Measurements from ENCODE around the gene MTRF1L. TPM values are rescaled to one million over a fixed set of nuclear protein-coding genes. Genes with fewer than 3 reads are reported as not detected.
A peak's percentile ranks its signal among the peaks of the same experiment; 100 is the strongest.

Gene MTRF1L, protein sequence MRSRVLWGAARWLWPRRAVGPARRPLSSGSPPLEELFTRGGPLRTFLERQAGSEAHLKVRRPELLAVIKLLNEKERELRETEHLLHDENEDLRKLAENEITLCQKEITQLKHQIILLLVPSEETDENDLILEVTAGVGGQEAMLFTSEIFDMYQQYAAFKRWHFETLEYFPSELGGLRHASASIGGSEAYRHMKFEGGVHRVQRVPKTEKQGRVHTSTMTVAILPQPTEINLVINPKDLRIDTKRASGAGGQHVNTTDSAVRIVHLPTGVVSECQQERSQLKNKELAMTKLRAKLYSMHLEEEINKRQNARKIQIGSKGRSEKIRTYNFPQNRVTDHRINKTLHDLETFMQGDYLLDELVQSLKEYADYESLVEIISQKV
- total RNA-seq: 10 to 100 TPM; 17.3 to 18.7 TPM
- 18.1 TPM for polyA plus RNA-seq (2013, experiment 1 of 2)
- polyA plus RNA-seq (2013, experiment 2 of 2): 16.2 TPM
- long read RNA-seq, experiment 1, partial matches to known transcripts: 2 of 8 reads
- long read RNA-seq, experiment 1, other reads (novel, unspliced or antisense): 5 of 8 reads
- long read RNA-seq, experiment 2, transcript MTRF1L-203 (7 exons, 3,676 nt): major isoform, 17 of 50 reads
- long read RNA-seq, experiment 2, transcript MTRF1L-202 (6 exons, 3,539 nt): minor isoform, 5 of 50 reads
- long read RNA-seq, experiment 2, partial matches to known transcripts: 5 of 50 reads
- long read RNA-seq, experiment 2, other reads (novel, unspliced or antisense): 13 of 50 reads
- long read RNA-seq, experiment 3, transcript MTRF1L-203 (7 exons, 3,676 nt): major isoform, 23 of 92 reads
- long read RNA-seq, experiment 3, transcript MTRF1L-208 (7 exons, 3,651 nt): minor isoform, 19 of 92 reads
- long read RNA-seq, experiment 3, transcript MTRF1L-202 (6 exons, 3,539 nt): minor isoform, 19 of 92 reads
- long read RNA-seq, experiment 3, partial matches to known transcripts: 7 of 92 reads
- long read RNA-seq, experiment 3, other reads (novel, unspliced or antisense): 20 of 92 reads
- long read RNA-seq, experiment 4, partial matches to known transcripts: 23 of 32 reads
- long read RNA-seq, experiment 4, other reads (novel, unspliced or antisense): 3 of 32 reads

DNA sequence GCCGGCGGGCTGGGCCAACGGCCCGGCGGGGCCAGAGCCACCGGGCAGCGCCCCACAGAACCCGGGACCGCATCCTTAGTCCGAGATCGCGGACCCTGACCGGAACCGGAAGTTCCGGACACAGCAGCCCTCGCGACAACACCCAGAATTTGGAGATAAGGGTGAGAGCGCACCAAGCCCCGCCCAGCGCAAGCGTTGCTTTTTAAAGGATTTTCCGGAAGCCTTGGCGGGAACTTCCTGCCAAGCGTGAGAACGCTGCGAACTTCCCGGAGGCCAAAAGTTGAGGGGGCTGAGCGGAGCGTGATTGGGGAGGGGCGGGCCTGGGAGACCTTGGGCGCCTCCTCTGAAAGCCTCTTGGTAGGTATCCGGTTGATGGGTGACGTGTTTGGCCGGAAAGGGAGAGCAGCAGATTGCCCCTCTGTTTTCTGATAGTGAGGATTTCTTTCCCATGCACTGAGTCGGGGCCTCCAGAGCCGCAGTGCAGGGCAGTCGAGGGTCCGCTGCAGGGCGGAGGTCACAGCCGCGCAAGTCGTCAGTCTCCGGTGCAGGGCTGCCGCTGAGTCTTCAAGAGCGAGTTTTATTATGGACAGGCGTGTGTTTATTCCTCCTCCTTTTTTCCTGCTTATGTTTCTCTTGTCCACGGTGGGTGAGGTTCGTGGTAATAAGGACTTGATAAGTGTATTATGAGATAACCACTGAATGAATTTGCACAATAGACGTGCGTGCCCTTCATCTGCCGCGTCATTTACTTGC is at the start of gene MTRF1L:
MTRF1L (minus strand) TSS at position 97 of the 753 bp plus-strand sequence; CDS start at position 73, 24 bp downstream.
- peak within 1 kb of the TSS; percentile 92 for H3K4me3 ChIP-seq (ENCODE audit: low read length)
- Mint-ChIP-seq H3K36me3 (ENCODE audit: low read depth) (peaks cover 6% of the 10 kb centered on the region), H3K9me3 (no peaks in the 10 kb centered on the region), H3K4me3 (peak within 1 kb of the TSS; percentile 95), H3K27me3 (ENCODE audit: insufficient read depth) (no peaks in the 10 kb centered on the region), H3K4me1 (peaks cover 21% of the 10 kb centered on the region), H3K27ac (peak within 1 kb of the TSS; percentile 99)
- peaks cover 18% of the 10 kb centered on the region for H3K36me3 ChIP-seq (ENCODE audit: control insufficient read depth, insufficient read depth, low read length)
- H3K9ac ChIP-seq (ENCODE audit: extremely low read depth, low read length, poor library complexity, severe bottlenecking): peak within 1 kb of the TSS; percentile 86
- H3K27ac ChIP-seq (ENCODE audit: low read depth, low read length): peak within 1 kb of the TSS; percentile 70
- H3K27me3 ChIP-seq (ENCODE audit: control insufficient read depth, insufficient read depth, low read length, poor library complexity, severe bottlenecking): no peaks in the 10 kb centered on the region
- WGBS, 2 experiments (ENCODE audit: insufficient coverage in 1 of 2, insufficient read length in 1 of 2): 0% methylated on average over 18 to 51 of the region's 52 CpGs
- DNase-seq: peak; percentile 99
- no peaks in the 10 kb centered on the region for H3K9me3 ChIP-seq (ENCODE audit: control insufficient read depth, low read length)
- TF ChIP-seq, protein P1, sequence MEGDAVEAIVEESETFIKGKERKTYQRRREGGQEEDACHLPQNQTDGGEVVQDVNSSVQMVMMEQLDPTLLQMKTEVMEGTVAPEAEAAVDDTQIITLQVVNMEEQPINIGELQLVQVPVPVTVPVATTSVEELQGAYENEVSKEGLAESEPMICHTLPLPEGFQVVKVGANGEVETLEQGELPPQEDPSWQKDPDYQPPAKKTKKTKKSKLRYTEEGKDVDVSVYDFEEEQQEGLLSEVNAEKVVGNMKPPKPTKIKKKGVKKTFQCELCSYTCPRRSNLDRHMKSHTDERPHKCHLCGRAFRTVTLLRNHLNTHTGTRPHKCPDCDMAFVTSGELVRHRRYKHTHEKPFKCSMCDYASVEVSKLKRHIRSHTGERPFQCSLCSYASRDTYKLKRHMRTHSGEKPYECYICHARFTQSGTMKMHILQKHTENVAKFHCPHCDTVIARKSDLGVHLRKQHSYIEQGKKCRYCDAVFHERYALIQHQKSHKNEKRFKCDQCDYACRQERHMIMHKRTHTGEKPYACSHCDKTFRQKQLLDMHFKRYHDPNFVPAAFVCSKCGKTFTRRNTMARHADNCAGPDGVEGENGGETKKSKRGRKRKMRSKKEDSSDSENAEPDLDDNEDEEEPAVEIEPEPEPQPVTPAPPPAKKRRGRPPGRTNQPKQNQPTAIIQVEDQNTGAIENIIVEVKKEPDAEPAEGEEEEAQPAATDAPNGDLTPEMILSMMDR (conservative IDR thresholded peaks at IDR 0.05): no peak
- H3K4me1 ChIP-seq (ENCODE audit: control insufficient read depth, insufficient read depth, low read length): no peaks in the 10 kb centered on the region

DNA sequence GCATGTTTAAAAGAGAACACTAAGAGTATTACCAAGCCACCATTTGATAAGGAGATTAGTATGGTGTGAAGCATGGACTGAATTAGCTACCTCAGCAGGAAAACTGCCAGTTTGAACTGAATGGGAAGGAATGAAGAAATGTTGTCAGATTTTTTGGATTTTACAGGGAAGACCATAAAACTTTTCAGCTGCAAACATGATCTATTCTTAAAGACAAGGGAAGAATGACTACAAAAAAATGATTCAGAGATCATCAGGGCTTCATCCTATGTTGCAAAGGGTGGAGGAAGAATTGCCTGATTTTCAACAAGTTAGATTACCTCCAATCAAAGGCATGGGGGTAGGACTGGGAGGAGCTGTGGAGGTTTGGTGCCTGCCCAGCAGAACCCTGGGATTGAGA is 49.3 kb upstream of the MTRF1L start:
- H3K36me3 ChIP-seq (ENCODE audit: control insufficient read depth, insufficient read depth, low read length): no peaks in the 10 kb centered on the region
- no peak overlapping the region for H3K4me3 Mint-ChIP-seq

More for the DNA sequence above, 49.3 kb upstream of the MTRF1L start:
- TF ChIP-seq, protein P1 (conservative IDR thresholded peaks at IDR 0.05): no peak
- Mint-ChIP-seq H3K27me3 (ENCODE audit: insufficient read depth) (no peaks in the 10 kb centered on the region), H3K4me1 (peaks cover 4% of the 10 kb centered on the region), H3K27ac (no peak overlapping the region), H3K9me3 (peaks cover 4% of the 10 kb centered on the region), H3K36me3 (ENCODE audit: low read depth) (no peaks in the 10 kb centered on the region)
- Histone ChIP-seq H3K27ac (ENCODE audit: low read depth, low read length) (no peak overlapping the region), H3K9ac (ENCODE audit: extremely low read depth, low read length, poor library complexity, severe bottlenecking) (no peak overlapping the region), H3K27me3 (ENCODE audit: control insufficient read depth, insufficient read depth, low read length, poor library complexity, severe bottlenecking) (no peaks in the 10 kb centered on the region), H3K9me3 (ENCODE audit: control insufficient read depth, low read length) (peaks cover 5% of the 10 kb centered on the region), H3K4me3 (ENCODE audit: low read length) (no peak overlapping the region), H3K4me1 (ENCODE audit: control insufficient read depth, insufficient read depth, low read length) (no peaks in the 10 kb centered on the region)
- no peak for DNase-seq

All from endodermal cell (in vitro differentiated cells).